H9 (cell line): ENCODE results near the gene B9D1. TPM values are rescaled to one million over a fixed set of nuclear protein-coding genes. Genes with fewer than 3 reads are reported as not detected.

Experiments used
- DNase-seq: peaks from one replicate; pipeline ENCODE4 v3.0.0-alpha.2; 2017
- H2AFZ ChIP-seq: one replicate; pipeline ENCODE4 v1.6.1; 2013; ENCODE audit warnings: mild to moderate bottlenecking, low read length, control low read depth, moderate library complexity
- H2AK5ac ChIP-seq: 2 replicates; pipeline ENCODE4 v1.6.1; 2013; ENCODE audit warnings: low read length, control low read depth, mixed read lengths; ENCODE audit not compliant: insufficient read length
- H2BK120ac ChIP-seq: one replicate; pipeline ENCODE4 v1.6.1; 2013; ENCODE audit warnings: low read depth, mild to moderate bottlenecking, low read length, control low read depth, inconsistent platforms; ENCODE audit not compliant: poor library complexity, severe bottlenecking
- H2BK12ac ChIP-seq: 2 replicates; pipeline ENCODE4 v1.6.1; 2013; ENCODE audit warnings: low read length, control low read depth, mixed read lengths, low read depth; ENCODE audit not compliant: insufficient read length
- H2BK15ac ChIP-seq: 2 replicates; pipeline ENCODE4 v1.6.1; 2013; ENCODE audit warnings: low read depth, low read length, control low read depth
- H2BK20ac ChIP-seq: one replicate; pipeline ENCODE4 v1.6.1; 2013; ENCODE audit warnings: low read depth, mild to moderate bottlenecking, low read length, control low read depth, inconsistent platforms; ENCODE audit not compliant: poor library complexity, severe bottlenecking
- H2BK5ac ChIP-seq: 2 replicates; pipeline ENCODE4 v1.6.1; 2013; ENCODE audit warnings: low read length, control low read depth, mixed read lengths; ENCODE audit not compliant: insufficient read length
- H3K14ac ChIP-seq: 2 replicates; pipeline ENCODE4 v1.6.1; 2013; ENCODE audit warnings: low read length, control low read depth; ENCODE audit not compliant: insufficient read depth
- H3K18ac ChIP-seq: 2 replicates; pipeline ENCODE4 v1.6.1; 2013; ENCODE audit warnings: low read depth, mild to moderate bottlenecking, mixed read lengths, low read length, control low read depth; ENCODE audit not compliant: insufficient read length
- H3K23ac ChIP-seq: 2 replicates; pipeline ENCODE4 v1.6.1; 2013; ENCODE audit warnings: low read length, control low read depth, mixed read lengths, low read depth; ENCODE audit not compliant: insufficient read length
- H3K23me2 ChIP-seq: 2 replicates; pipeline ENCODE4 v1.6.1; 2013; ENCODE audit warnings: low read depth, mild to moderate bottlenecking, mixed read lengths, low read length, control low read depth; ENCODE audit not compliant: insufficient read length, poor library complexity, severe bottlenecking
- H3K27ac ChIP-seq: 2 replicates; pipeline ENCODE4 v1.5.1; 2013; ENCODE audit warnings: low read length, control low read depth, mixed read lengths, low read depth; ENCODE audit not compliant: insufficient read length
- H3K27me3 ChIP-seq: 2 replicates; pipeline ENCODE4 v1.6.1; 2013; ENCODE audit warnings: low read length, control low read depth, inconsistent platforms; ENCODE audit not compliant: insufficient read depth
- H3K4ac ChIP-seq: 2 replicates; pipeline ENCODE4 v1.6.1; 2013; ENCODE audit warnings: low read depth, mild to moderate bottlenecking, control low read depth, inconsistent platforms, low read length, moderate library complexity
- H3K4me1 ChIP-seq: 2 replicates; pipeline ENCODE4 v1.6.1; 2013; ENCODE audit warnings: low read length, control low read depth, inconsistent platforms; ENCODE audit not compliant: insufficient read depth
- H3K4me2 ChIP-seq: 2 replicates; pipeline ENCODE4 v1.6.1; 2013; ENCODE audit warnings: low read length, control low read depth, mixed read lengths; ENCODE audit not compliant: insufficient read length, insufficient read depth
- H3K56ac ChIP-seq: 2 replicates; pipeline ENCODE4 v1.6.1; 2013; ENCODE audit warnings: low read depth, mild to moderate bottlenecking, mixed read lengths, low read length, control low read depth; ENCODE audit not compliant: insufficient read length
- H3K79me1 ChIP-seq: 2 replicates; pipeline ENCODE4 v1.6.1; 2013; ENCODE audit warnings: low read depth, mild to moderate bottlenecking, moderate library complexity, low read length, control low read depth, inconsistent platforms; ENCODE audit not compliant: insufficient read depth, poor library complexity, severe bottlenecking
- H3K79me2 ChIP-seq: 2 replicates; pipeline ENCODE4 v1.6.1; 2013; ENCODE audit warnings: low read length, control low read depth, inconsistent platforms; ENCODE audit not compliant: insufficient read depth
- H3K9ac ChIP-seq: 2 replicates; pipeline ENCODE4 v1.6.1; 2013; ENCODE audit warnings: low read length, control low read depth, mixed read lengths; ENCODE audit not compliant: insufficient read length; ENCODE audit errors: extremely low read depth
- H3K9me3 ChIP-seq: one replicate; pipeline ENCODE4 v1.6.1; 2013; ENCODE audit warnings: low read depth, low read length, inconsistent platforms; ENCODE audit not compliant: control insufficient read depth
- H3T11ph ChIP-seq: one replicate; pipeline ENCODE4 v1.6.1; 2013; ENCODE audit warnings: mild to moderate bottlenecking, low read length, control low read depth, inconsistent platforms
- H4K20me1 ChIP-seq: one replicate; pipeline ENCODE4 v1.6.1; 2013; ENCODE audit not compliant: control insufficient read depth, insufficient read length, insufficient read depth
- H4K5ac ChIP-seq: 2 replicates; pipeline ENCODE4 v1.6.1; 2013; ENCODE audit warnings: low read depth, mild to moderate bottlenecking, mixed read lengths, low read length, control low read depth; ENCODE audit not compliant: insufficient read length
- H4K8ac ChIP-seq: replicated peaks from 2 replicates; pipeline ENCODE4 v1.6.1; 2013; ENCODE audit warnings: low read length, control low read depth, mixed read lengths, low read depth; ENCODE audit not compliant: insufficient read length
- H4K91ac ChIP-seq: 2 replicates; pipeline ENCODE4 v1.6.1; 2013; ENCODE audit warnings: low read depth, mild to moderate bottlenecking, moderate library complexity, mixed read lengths, low read length, control low read depth; ENCODE audit not compliant: insufficient read length
- H3K27ac Mint-ChIP-seq, 3 experiments: 2 replicates in 2 of 3; 3 replicates in 1 of 3; pipeline ENCODE4 v1.8.0; 2020 to 2021; ENCODE audit warnings: mixed read lengths in 3 of 3, mild to moderate bottlenecking in 1 of 3, moderate library complexity in 1 of 3
- H3K27me3 Mint-ChIP-seq: 2 replicates; pipeline ENCODE4 v1.8.0; 2021; ENCODE audit warnings: low read depth, mild to moderate bottlenecking, moderate library complexity, mixed read lengths
- H3K36me3 Mint-ChIP-seq, 3 experiments: 2 replicates in 2 of 3; 3 replicates in 1 of 3; pipeline ENCODE4 v1.8.0; 2020 to 2021; ENCODE audit warnings: low read depth in 3 of 3, mixed read lengths in 3 of 3; ENCODE audit not compliant: insufficient read depth in 1 of 3
- H3K4me1 Mint-ChIP-seq, 2 experiments: 2 replicates each; pipeline ENCODE4 v1.8.0; 2020; ENCODE audit warnings: mixed read lengths in 2 of 2
- H3K4me3 Mint-ChIP-seq, 2 experiments: 2 replicates in 1 of 2; 3 replicates in 1 of 2; pipeline ENCODE4 v1.8.0; 2020 to 2021; ENCODE audit warnings: mild to moderate bottlenecking in 2 of 2, mixed read lengths in 2 of 2, moderate library complexity in 1 of 2
- H3K9me3 Mint-ChIP-seq, 2 experiments: 2 replicates in 1 of 2; 3 replicates in 1 of 2; pipeline ENCODE4 v1.8.0; 2020; ENCODE audit warnings: mild to moderate bottlenecking in 2 of 2, mixed read lengths in 2 of 2, moderate library complexity in 1 of 2
- WGBS: extraction: QIAGEN DNeasy Blood & Tissue Kit; methylation state at CpG from one replicate; pipeline ENCODE4 v1.1.7; 2013; ENCODE audit warnings: missing lambda C conversion rate, low lambda C conversion rate, mixed read lengths; ENCODE audit not compliant: insufficient read length; ENCODE audit errors: extremely low coverage; 5-methylcytosine and 5-hydroxymethylcytosine counted together
- total RNA-seq: library from RNA; stranded (reverse); gene quantifications from 2 replicates; pipeline ENCODE4 v1.2.1, GENCODE V29; 2021
- TF ChIP-seq, protein P1 (sequence below): fragments of 200-600 bp; sonication (generic); conservative IDR thresholded peaks from 3 replicates; pipeline ENCODE4 v1.8.0; 2021; ENCODE audit warnings: antibody characterized with exemption, mild to moderate bottlenecking

Gene B9D1
- total RNA-seq, 1 experiment from 2014 or later, result 30.4 TPM

DNA sequence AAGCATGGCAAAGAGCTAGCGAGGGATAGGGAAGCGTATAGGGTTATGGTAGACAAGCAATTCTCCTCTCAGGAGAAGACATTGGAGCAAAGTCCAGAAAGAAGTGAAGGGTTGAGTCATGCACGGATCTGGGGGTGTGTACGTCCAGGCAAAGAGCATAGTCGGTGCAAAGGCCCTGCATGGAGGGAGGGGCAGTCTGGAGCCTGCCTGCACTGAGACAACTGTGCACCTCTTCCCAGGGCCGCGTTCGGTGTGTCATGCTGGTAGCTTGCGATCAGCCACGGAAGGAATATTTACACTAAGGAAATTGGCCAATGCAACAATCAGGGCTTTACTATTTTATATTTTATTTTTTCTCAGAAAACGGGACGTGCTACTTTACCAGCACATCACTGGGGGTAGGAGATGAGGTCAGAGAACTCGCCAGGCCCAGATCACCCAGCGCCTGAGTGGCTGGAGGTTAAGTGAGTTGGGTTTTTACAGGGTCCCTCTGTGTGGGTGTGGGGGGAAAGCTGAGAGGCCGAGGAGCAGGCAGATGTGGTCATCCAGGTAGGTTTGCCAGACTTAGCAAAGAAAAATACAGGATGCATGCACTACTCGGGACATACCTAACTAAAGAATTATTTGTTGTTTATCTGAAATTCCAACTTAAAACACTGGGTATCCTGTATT is 6.7 kb upstream of the B9D1 start:
- Histone ChIP-seq H3K4ac (no peak overlapping the region), H2BK20ac (no peak overlapping the region), H2AFZ (no peak overlapping the region), H3K9ac (no peak overlapping the region), H4K20me1 (no peaks in the 10 kb centered on the region), H2AK5ac (no peak overlapping the region), H3K27me3 (no peaks in the 10 kb centered on the region), H3K27ac (no peak overlapping the region), H4K8ac (no peak overlapping the region), H3K79me1 (no peaks in the 10 kb centered on the region), H3K18ac (no peak overlapping the region), H3K4me1 (peaks cover 2% of the 10 kb centered on the region; the same call in 1 of the 2 replicates), H3K79me2 (no peaks in the 10 kb centered on the region), H3T11ph (no peak overlapping the region), H2BK15ac (no peak overlapping the region), H3K4me2 (no peak overlapping the region), H2BK5ac (no peak overlapping the region), H3K14ac (no peak overlapping the region), H4K5ac (no peak overlapping the region), H3K56ac (no peak overlapping the region), H2BK12ac (no peak overlapping the region), H4K91ac (no peak overlapping the region), H2BK120ac (no peak overlapping the region), H3K9me3 (no peaks in the 10 kb centered on the region), H3K23me2 (no peaks in the 10 kb centered on the region), H3K23ac (no peak overlapping the region)
- Mint-ChIP-seq H3K36me3 (peaks cover 0 to 6% (median 5%) of the 10 kb centered on the region in 3 experiments; a peak in 3 of 7 replicates), H3K27me3 (no peaks in the 10 kb centered on the region), H3K4me1 (peaks cover 4 to 24% of the 10 kb centered on the region in 2 experiments), H3K9me3 (no peaks in the 10 kb centered on the region; a peak in 1 of 5 replicates), H3K4me3 (no peak overlapping the region), H3K27ac (no peak overlapping the region; a peak in 1 of 7 replicates)
- TF ChIP-seq, protein P1, sequence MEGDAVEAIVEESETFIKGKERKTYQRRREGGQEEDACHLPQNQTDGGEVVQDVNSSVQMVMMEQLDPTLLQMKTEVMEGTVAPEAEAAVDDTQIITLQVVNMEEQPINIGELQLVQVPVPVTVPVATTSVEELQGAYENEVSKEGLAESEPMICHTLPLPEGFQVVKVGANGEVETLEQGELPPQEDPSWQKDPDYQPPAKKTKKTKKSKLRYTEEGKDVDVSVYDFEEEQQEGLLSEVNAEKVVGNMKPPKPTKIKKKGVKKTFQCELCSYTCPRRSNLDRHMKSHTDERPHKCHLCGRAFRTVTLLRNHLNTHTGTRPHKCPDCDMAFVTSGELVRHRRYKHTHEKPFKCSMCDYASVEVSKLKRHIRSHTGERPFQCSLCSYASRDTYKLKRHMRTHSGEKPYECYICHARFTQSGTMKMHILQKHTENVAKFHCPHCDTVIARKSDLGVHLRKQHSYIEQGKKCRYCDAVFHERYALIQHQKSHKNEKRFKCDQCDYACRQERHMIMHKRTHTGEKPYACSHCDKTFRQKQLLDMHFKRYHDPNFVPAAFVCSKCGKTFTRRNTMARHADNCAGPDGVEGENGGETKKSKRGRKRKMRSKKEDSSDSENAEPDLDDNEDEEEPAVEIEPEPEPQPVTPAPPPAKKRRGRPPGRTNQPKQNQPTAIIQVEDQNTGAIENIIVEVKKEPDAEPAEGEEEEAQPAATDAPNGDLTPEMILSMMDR, result no peak
- DNase-seq, result no peak
- no CpG with 5 or more reads among the region's 16 CpGs for WGBS
